Fibroblast of pulmonary artery (primary cell): ENCODE measurements around the gene ZNF764.

Source experiments
- DNase-seq: peaks from one replicate; pipeline ENCODE4 v3.0.0-alpha.2; 2010; ENCODE audit warnings: low read depth
- H3K4me3 ChIP-seq: replicated peaks from 2 replicates; pipeline ENCODE4 v1.5.1; 2011; ENCODE audit warnings: low read depth, mild to moderate bottlenecking, control low read depth, low read length, moderate library complexity
- TF ChIP-seq, protein P1 (sequence below): IDR thresholded peaks from 2 replicates; pipeline ENCODE4 v1.5.1; 2011; ENCODE audit warnings: mild to moderate bottlenecking, control low read depth, low read length, inconsistent platforms; ENCODE audit errors: missing control alignments

Gene ZNF764

GRCh38 chr16:30528799-30529457, 29.2 kb downstream of the ZNF764 start:
- H3K4me3 ChIP-seq, result no peak overlapping the region
- no peak for DNase-seq
- TF ChIP-seq, protein P1, sequence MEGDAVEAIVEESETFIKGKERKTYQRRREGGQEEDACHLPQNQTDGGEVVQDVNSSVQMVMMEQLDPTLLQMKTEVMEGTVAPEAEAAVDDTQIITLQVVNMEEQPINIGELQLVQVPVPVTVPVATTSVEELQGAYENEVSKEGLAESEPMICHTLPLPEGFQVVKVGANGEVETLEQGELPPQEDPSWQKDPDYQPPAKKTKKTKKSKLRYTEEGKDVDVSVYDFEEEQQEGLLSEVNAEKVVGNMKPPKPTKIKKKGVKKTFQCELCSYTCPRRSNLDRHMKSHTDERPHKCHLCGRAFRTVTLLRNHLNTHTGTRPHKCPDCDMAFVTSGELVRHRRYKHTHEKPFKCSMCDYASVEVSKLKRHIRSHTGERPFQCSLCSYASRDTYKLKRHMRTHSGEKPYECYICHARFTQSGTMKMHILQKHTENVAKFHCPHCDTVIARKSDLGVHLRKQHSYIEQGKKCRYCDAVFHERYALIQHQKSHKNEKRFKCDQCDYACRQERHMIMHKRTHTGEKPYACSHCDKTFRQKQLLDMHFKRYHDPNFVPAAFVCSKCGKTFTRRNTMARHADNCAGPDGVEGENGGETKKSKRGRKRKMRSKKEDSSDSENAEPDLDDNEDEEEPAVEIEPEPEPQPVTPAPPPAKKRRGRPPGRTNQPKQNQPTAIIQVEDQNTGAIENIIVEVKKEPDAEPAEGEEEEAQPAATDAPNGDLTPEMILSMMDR, result no peak

DNA sequence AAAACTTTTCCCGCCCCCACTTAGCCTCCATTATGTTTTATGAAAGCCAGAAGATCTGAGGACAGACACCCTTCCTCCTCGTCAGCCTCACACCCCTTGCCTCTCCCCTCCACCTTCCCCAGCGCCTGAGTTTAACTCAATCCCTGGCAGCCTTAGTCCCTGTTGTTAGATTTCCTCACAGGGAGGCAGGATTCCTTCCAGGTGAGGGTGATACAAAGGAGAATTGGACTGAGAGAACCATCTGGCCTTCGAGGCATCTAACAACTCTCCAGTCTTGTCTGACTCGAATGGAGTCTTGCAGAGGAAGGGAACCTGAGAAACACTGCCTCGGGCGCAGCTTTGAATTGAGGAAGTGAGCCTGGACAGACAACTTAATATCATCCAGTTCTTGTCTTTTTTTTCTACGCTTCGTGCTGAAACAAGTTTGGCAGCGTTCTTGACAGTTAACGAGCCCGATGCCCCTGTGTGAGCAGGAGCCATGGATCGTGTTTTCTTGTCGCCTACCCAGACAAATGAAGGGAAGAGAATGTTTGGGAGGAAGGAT, 30.5 kb downstream of the ZNF764 start:
- TF ChIP-seq, protein P1, result no peak
- H3K4me3 ChIP-seq, result peak overlapping the region; percentile 79
- no peak for DNase-seq

DNA sequence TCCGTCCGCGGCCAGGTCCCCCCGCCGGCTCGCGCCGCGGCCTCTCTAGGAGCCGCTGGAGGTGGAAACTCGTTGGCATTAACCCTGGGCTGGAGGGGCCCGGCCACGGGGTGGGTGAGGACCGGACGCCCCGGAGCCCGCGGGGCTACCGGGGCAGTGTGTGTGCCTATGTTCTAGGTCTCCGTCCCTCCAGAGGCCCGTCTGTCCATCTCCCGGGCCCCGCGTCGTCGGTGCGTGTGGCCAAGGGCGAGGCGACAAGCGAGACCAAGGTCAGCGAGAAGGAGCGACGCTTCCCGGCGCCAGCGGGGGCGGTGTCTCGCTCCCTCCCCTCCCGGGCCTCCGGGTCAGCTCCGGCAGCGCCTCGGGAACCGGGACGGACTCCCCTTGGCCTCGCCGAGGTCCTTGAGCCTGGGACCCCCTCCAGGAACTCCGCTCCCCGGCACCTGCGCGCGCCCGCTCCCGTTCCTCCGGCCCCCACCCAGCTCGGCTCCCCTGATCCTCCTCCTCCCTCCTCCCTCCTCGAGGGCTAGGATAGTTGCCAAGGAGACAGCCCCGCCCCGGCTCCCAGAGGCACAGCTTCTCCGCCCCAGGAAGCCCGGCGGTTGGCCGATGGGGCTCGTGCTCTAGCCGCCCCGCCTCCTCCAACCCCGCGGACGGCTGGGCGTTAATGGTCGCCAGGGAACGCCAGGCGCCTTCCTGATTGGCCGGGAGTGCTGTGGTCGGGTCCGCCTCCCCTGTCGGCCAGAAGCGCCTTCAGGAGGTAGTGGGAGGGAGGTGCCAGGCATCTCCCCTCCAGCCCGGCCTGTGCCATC, 31.1 kb downstream of the ZNF764 start:
- TF ChIP-seq, protein P1, result peak; percentile 28
- DNase-seq, result peak; percentile 98
- H3K4me3 ChIP-seq, result peak overlapping the region; percentile 79

DNA sequence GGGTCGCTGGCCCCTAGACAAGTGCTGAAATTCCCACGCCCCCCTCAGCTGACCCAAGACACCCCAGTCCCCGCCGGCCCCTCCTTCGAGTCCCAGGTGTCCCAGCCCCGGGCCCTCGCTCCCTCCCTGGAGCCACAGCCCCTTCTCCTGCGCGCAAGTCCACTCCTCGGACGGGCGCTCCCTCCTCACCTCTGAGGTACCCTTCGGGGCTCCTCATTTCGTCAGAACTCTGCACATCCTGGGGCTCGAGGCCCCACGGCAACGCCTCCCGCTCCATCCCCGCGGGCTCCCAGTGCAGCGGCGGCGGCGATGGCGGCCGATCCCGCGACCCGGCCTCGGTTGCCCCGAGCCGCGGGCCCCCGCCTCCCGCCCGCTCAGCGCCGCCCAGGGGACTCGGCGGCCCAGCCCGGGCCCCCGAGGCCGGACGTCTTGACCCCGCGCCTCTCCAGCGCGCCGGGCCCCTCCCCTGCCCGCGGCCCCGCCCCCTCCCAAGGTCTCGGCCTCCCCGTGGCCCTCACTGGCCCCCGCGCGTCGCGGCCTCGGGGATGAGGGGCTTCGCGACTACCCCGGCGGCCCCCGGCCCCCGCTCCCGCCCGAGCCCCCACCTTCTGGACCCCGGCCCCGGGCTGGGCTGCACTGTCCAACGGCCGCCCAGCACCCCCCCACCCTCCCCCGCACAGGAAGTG, 31.9 kb downstream of the ZNF764 start, which contains the start of gene ZNF768:
TSS of gene ZNF768 (minus strand) at position 430 of the 686 bp plus-strand sequence. CDS start at position 277, 153 bp downstream.
- peak; percentile 40 for DNase-seq
- H3K4me3 ChIP-seq, result peak within 1 kb of the TSS; percentile 79

GRCh38 chr16:30525844-30526136, 32.4 kb downstream of the ZNF764 start:
- TF ChIP-seq, protein P1, result no peak
- DNase-seq, result no peak
- H3K4me3 ChIP-seq, result peak overlapping the region; percentile 79

More for the DNA sequence above, 31.9 kb downstream of the ZNF764 start, which contains the start of gene ZNF768:
- TF ChIP-seq, protein P1, result no peak

GRCh38 chr16:30524575-30525568, 33.3 kb downstream of the ZNF764 start:
- H3K4me3 ChIP-seq, result no peak overlapping the region
- no peak for DNase-seq
- TF ChIP-seq, protein P1, result no peak
